Kidney glomerular epithelial cell (primary cell): ENCODE data around the gene WNT5A.

Experiments used
- DNase-seq: peaks from one replicate; lab custom pipeline; 2025; lab: John Stamatoyannopoulos, UW

WNT5A gene

GRCh38 chr3:55446850-55447249 is 40.3 kb downstream of the WNT5A start:
- no peak for DNase-seq

- DNase-seq, result peak; percentile 77
These were observed 41.6 kb downstream of the WNT5A start for GRCh38 chr3:55445551-55445950.

- DNase-seq, result no peak
These were observed 43.8 kb downstream of the WNT5A start for GRCh38 chr3:55443346-55443745.

GRCh38 chr3:55442861-55443260 is 44.2 kb downstream of the WNT5A start:
- no peak for DNase-seq

GRCh38 chr3:55441499-55441898 is 45.6 kb downstream of the WNT5A start:
- DNase-seq, result no peak

- DNase-seq, result no peak
These were observed 46.9 kb downstream of the WNT5A start for GRCh38 chr3:55440104-55440708.

GRCh38 chr3:55439657-55440056 is 47.4 kb downstream of the WNT5A start:
- DNase-seq, result no peak

- DNase-seq, result no peak
These were observed 50.5 kb downstream of the WNT5A start for GRCh38 chr3:55436644-55437043.

GRCh38 chr3:55435491-55435890 is 51.6 kb downstream of the WNT5A start:
- DNase-seq, result no peak

GRCh38 chr3:55434789-55435188 is 52.3 kb downstream of the WNT5A start:
- DNase-seq, result peak; percentile 26

- no peak for DNase-seq
These were observed 56.1 kb downstream of the WNT5A start for GRCh38 chr3:55431041-55431440.

GRCh38 chr3:55427739-55428138 is 59.4 kb downstream of the WNT5A start:
- no peak for DNase-seq

GRCh38 chr3:55426486-55426885 is 60.6 kb downstream of the WNT5A start:
- no peak for DNase-seq

- no peak for DNase-seq
These were observed 63.3 kb downstream of the WNT5A start for GRCh38 chr3:55423782-55424181.

GRCh38 chr3:55417211-55417610 is 69.9 kb downstream of the WNT5A start:
- DNase-seq, result no peak

- peak; percentile 82 for DNase-seq
These were observed 70.7 kb downstream of the WNT5A start for GRCh38 chr3:55416331-55416821.
